ENCODE data around the gene HSD17B8.

HSD17B8 gene

GRCh38 chr6:33171880-33172687, 32.4 kb upstream of the HSD17B8 start:
- no peak for DNase-seq

- no peak for DNase-seq
Observed at GRCh38 chr6:33172688-33173534, 31.5 kb upstream of the HSD17B8 start.

- no peak for DNase-seq
Observed at GRCh38 chr6:33173535-33174180, 30.8 kb upstream of the HSD17B8 start.

- no peak for DNase-seq
Observed at GRCh38 chr6:33174784-33175183, 29.7 kb upstream of the HSD17B8 start.

GRCh38 chr6:33175436-33176069, 28.9 kb upstream of the HSD17B8 start:
- DNase-seq = no peak

GRCh38 chr6:33176906-33177305, 27.5 kb upstream of the HSD17B8 start:
- DNase-seq = no peak

- DNase-seq = no peak
Observed at GRCh38 chr6:33177552-33178446, 26.7 kb upstream of the HSD17B8 start.

DNA sequence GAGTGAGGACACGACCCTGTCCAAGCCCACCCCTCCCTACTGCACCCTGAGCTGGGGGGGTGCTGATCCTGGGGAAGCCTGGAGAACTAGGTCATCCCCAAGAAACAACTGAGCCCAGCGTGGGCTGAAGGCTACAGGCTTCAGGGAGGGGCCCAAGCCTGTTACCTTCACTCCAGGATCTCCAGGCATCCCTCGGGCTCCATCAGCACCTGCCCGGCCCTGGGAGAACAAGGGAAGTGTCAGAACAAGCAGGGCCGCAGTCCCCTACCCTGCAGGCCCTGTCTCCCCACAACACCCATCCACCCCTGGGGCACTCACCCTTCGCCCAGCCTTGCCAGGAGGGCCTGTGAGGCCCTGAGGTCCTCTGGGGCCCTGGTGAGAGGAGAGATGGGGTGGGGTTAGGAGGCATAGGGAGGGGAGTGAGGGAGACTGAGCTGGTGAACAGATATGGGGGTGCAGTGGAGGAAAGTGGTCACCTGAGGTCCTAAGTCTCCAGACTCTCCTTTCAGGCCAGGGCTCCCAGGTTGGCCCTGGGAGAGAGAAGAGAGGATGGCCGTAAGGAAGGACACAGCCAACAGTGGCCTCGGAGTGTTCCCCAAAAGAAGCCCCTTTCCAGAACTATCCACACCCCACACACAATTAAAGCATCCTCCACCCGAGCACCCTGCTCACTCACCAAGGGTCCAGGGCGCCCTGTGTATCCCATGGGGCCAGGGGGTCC, 25.5 kb upstream of the HSD17B8 start:
- no peak for DNase-seq

DNA sequence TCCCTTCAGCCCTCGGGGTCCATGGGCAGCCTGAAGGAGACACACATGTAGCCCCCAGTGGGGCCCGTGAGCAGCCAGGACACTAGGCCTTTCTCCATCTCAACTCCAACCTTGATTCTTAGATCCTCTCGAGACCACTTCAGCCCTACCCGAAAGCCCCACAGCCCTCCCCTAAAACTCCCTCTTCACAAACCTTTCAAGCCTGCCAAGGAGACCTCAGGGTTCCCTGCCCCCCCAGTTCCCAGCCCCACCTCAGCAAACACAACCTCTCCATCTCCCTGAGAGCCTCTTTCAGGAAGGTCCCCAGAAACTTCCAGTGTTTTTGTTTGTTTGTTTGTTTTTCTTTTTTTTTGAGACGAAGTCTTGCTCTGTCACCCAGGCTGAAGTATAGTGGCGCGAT, 23.3 kb upstream of the HSD17B8 start:
- DNase-seq = no peak

DNA sequence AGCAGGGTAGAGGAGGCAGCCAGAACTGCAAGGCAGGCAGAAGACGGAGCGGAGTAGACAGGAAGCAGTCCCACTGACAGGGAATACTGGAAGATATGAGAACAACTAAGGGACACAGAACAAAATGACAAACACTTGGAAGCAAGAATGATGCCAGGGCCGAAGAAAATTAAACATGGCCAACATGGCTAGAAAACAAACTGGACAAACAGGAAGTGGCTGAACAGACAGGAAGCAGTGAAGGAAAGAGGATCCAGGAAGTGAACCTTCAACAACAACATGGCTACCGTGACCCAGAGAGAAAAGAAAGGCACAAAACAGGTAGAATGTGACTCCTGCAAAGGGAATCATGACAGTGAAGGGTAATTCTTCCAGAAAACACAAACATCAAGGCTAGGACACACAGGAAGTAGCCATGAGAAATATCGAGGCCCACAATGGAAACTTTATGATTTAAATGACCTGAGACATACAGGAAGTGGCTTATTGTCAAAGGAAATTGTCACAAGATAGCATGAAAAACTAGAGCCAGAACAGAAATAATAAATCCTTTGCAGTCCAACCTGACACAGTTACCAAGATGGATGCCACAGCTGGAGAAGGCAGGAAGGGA, 21.3 kb upstream of the HSD17B8 start:
- DNase-seq = no peak

DNA sequence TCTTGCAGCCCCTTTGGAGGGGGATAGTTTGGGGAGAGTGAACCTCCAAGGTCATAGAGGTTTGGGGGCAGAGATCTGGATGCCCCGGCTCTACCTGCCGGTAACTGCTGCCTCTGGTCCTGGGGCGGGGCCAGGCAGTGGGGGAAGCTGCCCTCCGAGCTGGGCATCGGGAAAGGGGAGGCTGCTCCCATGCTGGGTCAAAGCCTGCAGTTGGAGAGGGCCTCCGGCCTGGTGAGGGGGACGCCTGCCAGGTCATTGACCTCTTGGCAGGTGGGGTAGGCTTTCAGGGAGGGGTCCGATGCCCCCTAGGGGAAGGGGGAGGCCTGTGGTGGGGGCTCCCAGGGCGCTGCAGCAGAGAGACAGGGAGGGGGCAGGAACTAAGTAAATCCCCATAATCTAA, 19.3 kb upstream of the HSD17B8 start:
- no peak for DNase-seq

- no peak for DNase-seq
Observed at GRCh38 chr6:33185654-33186187, 18.7 kb upstream of the HSD17B8 start.

- no peak for DNase-seq
Observed at GRCh38 chr6:33187809-33188208, 16.6 kb upstream of the HSD17B8 start.

GRCh38 chr6:33189164-33189563, 15.3 kb upstream of the HSD17B8 start:
- DNase-seq = no peak

GRCh38 chr6:33189625-33190448, 14.6 kb upstream of the HSD17B8 start:
- DNase-seq = no peak

- no peak for DNase-seq
Observed at GRCh38 chr6:33190504-33191107, 13.8 kb upstream of the HSD17B8 start.

DNA sequence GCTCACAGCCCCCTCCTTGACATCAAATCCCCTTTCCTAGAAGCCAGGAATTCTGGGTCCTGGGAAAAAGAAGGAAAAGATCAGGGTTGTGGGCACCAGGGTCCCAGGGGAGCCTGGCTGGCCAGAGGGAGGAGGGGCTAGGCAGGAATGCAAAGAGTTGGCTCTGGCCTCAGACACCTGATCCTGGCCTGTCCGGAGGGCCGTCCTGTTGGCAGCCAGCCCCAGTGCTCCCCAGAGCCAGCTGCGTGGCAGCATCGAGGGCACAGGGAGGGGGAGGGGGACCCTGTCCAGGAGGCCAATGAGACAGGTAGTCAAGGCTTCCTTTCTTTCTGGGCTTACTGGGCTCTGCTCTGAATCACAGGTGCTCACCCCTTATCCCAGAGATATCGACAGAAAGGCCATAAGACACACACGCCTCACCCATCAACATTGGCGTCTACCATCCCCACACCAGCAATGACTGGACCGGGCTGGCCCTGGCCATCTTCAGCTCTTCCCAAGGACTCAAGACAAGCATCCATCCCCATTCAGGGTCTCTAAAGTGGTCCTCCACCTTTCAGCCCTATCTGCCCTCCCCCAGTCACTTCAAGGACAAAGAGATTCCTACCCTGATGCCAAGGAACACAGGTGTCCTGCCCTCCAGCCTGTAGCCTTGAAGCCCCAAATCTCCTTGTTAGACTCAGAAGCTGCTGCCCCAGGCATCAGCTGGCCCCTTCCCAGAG, 12.9 kb upstream of the HSD17B8 start:
- DNase-seq = no peak

DNA sequence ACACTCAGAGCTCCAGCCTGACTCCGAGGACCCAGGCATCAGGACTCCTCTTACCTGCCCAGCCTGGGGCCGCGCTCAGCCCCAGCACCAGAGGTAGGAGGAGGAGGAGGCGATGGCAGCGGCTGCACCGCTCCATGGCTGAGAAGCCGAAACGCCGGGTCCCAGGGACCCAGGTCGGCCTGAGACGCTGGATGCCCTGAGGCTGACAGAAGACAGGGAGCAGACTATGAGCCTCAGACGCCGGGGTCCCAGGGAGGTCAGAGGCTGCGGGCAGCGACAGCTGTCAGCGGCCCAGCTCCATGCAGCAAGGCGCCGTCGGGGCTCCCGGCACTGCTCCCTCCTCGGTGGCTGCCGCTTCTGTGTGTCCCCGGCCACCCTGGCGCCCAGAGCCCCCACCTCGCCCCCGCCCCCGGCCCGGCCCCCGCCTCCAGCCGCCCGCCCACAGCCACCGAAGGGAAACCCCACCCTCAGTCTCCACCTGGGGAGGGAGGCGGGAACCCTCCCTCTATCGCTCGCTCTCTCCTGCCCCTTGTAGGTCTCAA, 12.3 kb upstream of the HSD17B8 start, which contains the start of gene COL11A2:
TSS of gene COL11A2 (minus strand) at position 363 of the 542 bp plus-strand sequence. CDS start at position 136, 227 bp downstream.
- DNase-seq = no peak

Measured in stimulated activated CD4-positive, alpha-beta T cell treated with anti-CD3 and anti-CD28 coated beads, Interleukin-2, amount 100 ng/mL, for 48 hours (primary cell).